SK-N-SH treated with all-trans-retinoic acid at 6 μM for 48 hours (cell line): ENCODE data around the gene PEX11G.

Experiments
- ARNTL ChIP-seq: fragments of 450-650 bp; formaldehyde crosslinking; IDR thresholded peaks from 2 replicates; pipeline ENCODE4 v1.5.0; 2020; ENCODE audit warnings: low read depth, mild to moderate bottlenecking, moderate library complexity, borderline replicate concordance
- BACH2 ChIP-seq: fragments of 250-450 bp; sonication (Bioruptor Pico); IDR thresholded peaks from 2 replicates; pipeline ENCODE4 v1.9.0; 2021; ENCODE audit warnings: mild to moderate bottlenecking, borderline replicate concordance
- TOX ChIP-seq: fragments of 250-450 bp; sonication (Bioruptor Pico); IDR thresholded peaks from 2 replicates; pipeline ENCODE4 v1.8.0; 2021; ENCODE audit warnings: mild to moderate bottlenecking, moderate library complexity, borderline replicate concordance
- ZNF70 ChIP-seq: fragments of 450-650 bp; formaldehyde crosslinking; IDR thresholded peaks from 2 replicates; pipeline ENCODE4 v1.5.0; 2020; ENCODE audit warnings: mild to moderate bottlenecking, moderate library complexity
- ZNF8 ChIP-seq: fragments of 450-650 bp; formaldehyde crosslinking; IDR thresholded peaks from 2 replicates; pipeline ENCODE4 v1.5.0; 2020; ENCODE audit warnings: mild to moderate bottlenecking, moderate library complexity

DNA sequence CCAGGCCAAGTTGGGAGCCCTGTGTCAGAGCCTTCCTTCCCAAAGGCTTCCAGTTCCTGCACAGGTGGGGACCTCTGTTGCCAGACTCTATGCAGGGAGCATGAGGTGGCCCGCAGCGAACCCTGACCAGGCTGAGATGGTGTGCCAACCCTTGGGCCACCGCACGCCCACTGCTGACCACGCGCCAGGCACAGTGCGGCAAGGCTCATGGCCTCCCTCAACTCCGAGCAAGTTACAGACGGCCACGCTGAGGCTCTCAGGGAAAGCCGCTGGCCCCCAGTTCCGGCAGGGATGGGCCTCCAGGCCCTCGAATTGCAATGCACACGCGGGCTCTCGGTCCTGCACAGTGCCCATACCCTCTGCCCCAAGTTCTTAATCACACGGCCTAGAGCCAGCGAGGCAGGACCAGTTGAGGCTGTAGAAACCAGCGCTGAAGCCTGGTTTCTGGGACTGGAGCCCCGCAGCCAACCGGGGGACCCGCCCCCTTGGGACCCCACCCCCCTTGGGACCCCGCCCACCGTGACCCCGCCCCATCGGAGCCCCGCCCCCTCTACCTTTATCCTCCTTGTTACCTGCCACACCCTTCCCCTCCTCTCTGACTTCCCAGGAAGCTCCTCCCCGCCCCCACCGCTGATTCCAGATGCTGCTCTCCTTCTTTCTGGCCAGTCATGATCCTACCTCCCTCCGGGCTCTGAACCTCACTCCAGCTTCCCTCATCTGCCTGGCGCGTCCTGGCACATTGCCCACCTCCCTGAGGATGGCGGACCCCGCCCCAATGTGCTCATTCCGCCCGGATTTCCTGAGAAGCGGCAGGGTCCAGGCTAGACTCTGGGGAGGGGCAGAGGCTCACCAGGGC lies 6.0 kb downstream of the PEX11G start:
- TF ChIP-seq ZNF70 (CRISPR knock-in tag), result no peak
- no peak for TF ChIP-seq BACH2 (CRISPR knock-in tag)
- TF ChIP-seq ZNF8 (CRISPR knock-in tag), result no peak
- no peak for TF ChIP-seq ARNTL (CRISPR knock-in tag)
- no peak for TF ChIP-seq TOX
